22Rv1 (cell line): Measurements from ENCODE around the gene MARCHF10.

ENCODE experiments used
- H3K27ac ChIP-seq: fragments of 450-650 bp; 2 replicates; pipeline ENCODE4 v1.5.1; 2017
- ZFX ChIP-seq: fragments of 450-650 bp; IDR thresholded peaks from 2 replicates; pipeline ENCODE4 v1.6.1; 2017; ENCODE audit warnings: antibody characterized with exemption, borderline replicate concordance
- TF ChIP-seq, protein P1 (sequence below): fragments of 450-650 bp; IDR thresholded peaks from 2 replicates; pipeline ENCODE4 v1.5.1; 2017; ENCODE audit warnings: mild to moderate bottlenecking

Gene MARCHF10

DNA sequence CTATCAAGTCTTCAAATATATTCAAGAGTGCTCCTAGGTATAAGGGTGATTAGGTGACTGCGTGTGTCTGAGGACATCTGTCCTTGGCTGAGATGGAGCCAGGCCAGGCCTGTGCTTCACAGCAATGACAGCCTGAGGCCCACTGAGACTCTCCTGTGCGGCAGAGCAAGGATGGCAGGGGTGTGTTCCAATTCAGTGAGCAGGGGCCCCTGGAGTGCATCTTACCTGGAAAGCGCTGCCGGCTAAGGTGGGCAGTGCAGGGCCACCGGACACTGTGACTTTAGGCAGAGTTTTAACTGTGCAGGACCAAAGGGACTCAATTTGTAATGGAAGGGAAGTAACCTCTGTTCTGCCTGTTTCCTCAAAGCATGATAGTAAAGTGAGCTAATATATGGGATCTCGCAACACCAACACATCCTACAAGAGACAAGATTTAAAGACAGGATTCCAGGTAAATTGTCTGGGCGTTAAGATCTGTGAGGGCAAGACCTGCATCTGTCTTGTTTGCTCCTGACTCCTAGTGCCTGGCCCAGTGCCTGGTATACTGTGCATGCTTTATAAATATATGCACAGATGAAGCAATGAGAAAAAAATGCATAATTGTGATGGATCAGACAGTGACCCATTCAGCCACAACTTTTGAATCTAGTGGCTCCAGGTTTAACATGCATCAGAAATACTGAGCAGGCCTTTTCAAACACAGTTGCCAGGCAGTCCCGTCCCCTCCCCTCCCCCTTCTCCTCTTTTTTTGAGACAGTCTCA is 93.9 kb downstream of the MARCHF10 start:
- H3K27ac ChIP-seq: no peak overlapping the region
- no peak for TF ChIP-seq ZFX
- TF ChIP-seq, protein P1, sequence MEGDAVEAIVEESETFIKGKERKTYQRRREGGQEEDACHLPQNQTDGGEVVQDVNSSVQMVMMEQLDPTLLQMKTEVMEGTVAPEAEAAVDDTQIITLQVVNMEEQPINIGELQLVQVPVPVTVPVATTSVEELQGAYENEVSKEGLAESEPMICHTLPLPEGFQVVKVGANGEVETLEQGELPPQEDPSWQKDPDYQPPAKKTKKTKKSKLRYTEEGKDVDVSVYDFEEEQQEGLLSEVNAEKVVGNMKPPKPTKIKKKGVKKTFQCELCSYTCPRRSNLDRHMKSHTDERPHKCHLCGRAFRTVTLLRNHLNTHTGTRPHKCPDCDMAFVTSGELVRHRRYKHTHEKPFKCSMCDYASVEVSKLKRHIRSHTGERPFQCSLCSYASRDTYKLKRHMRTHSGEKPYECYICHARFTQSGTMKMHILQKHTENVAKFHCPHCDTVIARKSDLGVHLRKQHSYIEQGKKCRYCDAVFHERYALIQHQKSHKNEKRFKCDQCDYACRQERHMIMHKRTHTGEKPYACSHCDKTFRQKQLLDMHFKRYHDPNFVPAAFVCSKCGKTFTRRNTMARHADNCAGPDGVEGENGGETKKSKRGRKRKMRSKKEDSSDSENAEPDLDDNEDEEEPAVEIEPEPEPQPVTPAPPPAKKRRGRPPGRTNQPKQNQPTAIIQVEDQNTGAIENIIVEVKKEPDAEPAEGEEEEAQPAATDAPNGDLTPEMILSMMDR: no peak

- TF ChIP-seq ZFX: no peak
- TF ChIP-seq, protein P1: no peak
- no peak overlapping the region for H3K27ac ChIP-seq
Measured at GRCh38 chr17:62713086-62713881, 94.8 kb downstream of the MARCHF10 start.

GRCh38 chr17:62712171-62712581 is 95.9 kb downstream of the MARCHF10 start:
- H3K27ac ChIP-seq: no peak overlapping the region
- TF ChIP-seq, protein P1: no peak
- TF ChIP-seq ZFX: no peak

DNA sequence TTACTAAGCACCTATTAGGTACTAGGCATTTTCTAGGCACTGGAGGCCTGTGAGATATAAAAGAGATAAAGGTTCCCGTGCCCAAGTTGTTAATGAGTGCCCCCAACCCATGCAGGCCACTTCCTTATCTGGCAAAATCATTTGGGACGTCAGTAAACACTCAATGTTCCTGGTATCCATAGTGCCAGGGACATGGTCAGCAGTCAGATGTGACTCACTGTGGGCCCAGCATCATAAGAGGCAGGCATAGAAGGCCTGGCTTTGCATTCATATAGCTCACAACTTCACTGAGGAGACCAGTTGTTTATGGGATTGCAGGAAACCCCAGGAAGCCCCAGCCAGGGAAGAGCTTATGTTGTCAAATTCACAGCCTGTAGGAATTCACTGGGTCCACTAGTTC is 99.5 kb downstream of the MARCHF10 start:
- TF ChIP-seq, protein P1: no peak
- no peak for TF ChIP-seq ZFX
- no peak overlapping the region for H3K27ac ChIP-seq

- no peak overlapping the region for H3K27ac ChIP-seq
- TF ChIP-seq, protein P1: no peak
Measured at GRCh38 chr17:62707425-62707739, 100.7 kb downstream of the MARCHF10 start.

DNA sequence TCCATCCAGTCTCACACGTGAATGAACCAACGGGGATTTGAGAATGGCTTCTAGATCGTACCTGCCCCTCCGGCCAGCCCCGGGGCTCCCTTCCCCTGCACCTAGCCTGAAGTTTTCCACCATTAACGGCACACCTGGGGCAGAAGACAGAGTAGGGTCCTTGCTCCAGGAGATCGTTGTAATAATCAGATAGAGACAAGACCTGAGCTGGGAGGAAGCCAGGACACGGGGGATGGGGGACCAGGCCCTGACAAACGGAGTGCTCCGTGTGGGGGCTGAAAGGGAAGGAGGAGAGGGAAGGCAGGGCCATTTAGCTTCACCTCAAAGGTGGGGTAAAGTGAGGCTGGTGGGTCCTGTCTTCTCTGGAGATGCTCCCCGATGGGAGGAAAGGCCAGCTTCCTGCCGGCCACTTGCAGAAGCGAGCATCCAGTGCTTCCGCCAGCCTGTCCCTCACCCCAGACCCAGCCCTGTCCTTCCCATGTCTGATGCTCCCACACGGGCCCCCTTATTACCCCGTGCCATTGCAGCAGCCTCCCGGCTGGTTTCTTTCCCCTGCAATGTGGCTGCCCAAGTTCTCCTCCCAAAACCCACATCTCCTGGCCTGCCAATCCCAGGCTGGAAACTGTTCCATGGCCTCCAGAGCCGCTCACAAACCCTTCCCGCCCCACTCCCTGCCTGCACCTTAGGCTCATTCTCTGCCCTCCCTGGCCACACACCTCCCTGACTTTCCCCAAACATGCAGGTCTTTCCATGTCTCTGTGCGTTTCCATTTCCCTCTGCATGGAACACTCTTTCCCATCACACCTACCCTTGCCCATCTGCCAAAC is 101.3 kb downstream of the MARCHF10 start:
- no peak overlapping the region for H3K27ac ChIP-seq
- TF ChIP-seq ZFX: no peak
- TF ChIP-seq, protein P1: no peak
